Hematopoietic multipotent progenitor cell (in vitro differentiated cells): Measurements from ENCODE around the gene MFGE8. TPM values are rescaled to one million over a fixed set of nuclear protein-coding genes. Genes with fewer than 3 reads are reported as not detected.

Source experiments
- DNase-seq, 3 donors: peaks; one replicate each; pipeline ENCODE4 v3.0.0-alpha.2; 2011 to 2015; ENCODE audit warnings: low read depth in 2 of 3, low spot score in 2 of 3
- total RNA-seq: library from RNA; depleted of rRNA; stranded (reverse); fragments of >200 nt; gene quantifications from one replicate; pipeline ENCODE4 v1.2.3, GENCODE V29; 2012

Gene MFGE8
- total RNA-seq, 1 donor, result 46.3 TPM

GRCh38 chr15:88874684-88875083 is 38.5 kb downstream of the MFGE8 start:
- no peak for DNase-seq

- DNase-seq, result no peak
Measured at GRCh38 chr15:88874275-88874674, 38.9 kb downstream of the MFGE8 start.

- DNase-seq, result no peak
Measured at GRCh38 chr15:88873786-88874185, 39.4 kb downstream of the MFGE8 start.

- no peak for DNase-seq
Measured at GRCh38 chr15:88872706-88873105, 40.5 kb downstream of the MFGE8 start.

- no peak for DNase-seq
Measured at GRCh38 chr15:88872106-88872505, 41.1 kb downstream of the MFGE8 start.

- DNase-seq, result no peak
Measured at GRCh38 chr15:88871313-88871712, 41.9 kb downstream of the MFGE8 start.

GRCh38 chr15:88866295-88866881 is 46.8 kb downstream of the MFGE8 start:
- no peak for DNase-seq

GRCh38 chr15:88865498-88866099 is 47.6 kb downstream of the MFGE8 start:
- no peak for DNase-seq

- no peak for DNase-seq
Measured at GRCh38 chr15:88864861-88865497, 48.2 kb downstream of the MFGE8 start.

- DNase-seq, result no peak
Measured at GRCh38 chr15:88863412-88863811, 49.8 kb downstream of the MFGE8 start.

GRCh38 chr15:88860212-88860611 is 53.0 kb downstream of the MFGE8 start:
- no peak for DNase-seq

GRCh38 chr15:88859550-88859949 is 53.6 kb downstream of the MFGE8 start:
- no peak for DNase-seq

- DNase-seq, result no peak
Measured at GRCh38 chr15:88858934-88859333, 54.2 kb downstream of the MFGE8 start.

GRCh38 chr15:88852476-88852875 is 60.7 kb downstream of the MFGE8 start:
- DNase-seq, result no peak

- no peak for DNase-seq
Measured at GRCh38 chr15:88849376-88850072, 63.7 kb downstream of the MFGE8 start.

Other genes starting within 250 kb of the MFGE8 start
- gene ACAN, start 109.9 kb downstream of the MFGE8 start, total RNA-seq, result not detected
- gene HAPLN3, start 17.8 kb downstream of the MFGE8 start, total RNA-seq, result 15.1 TPM
- 168 TPM for gene ABHD2, start 175.1 kb upstream of the MFGE8 start, total RNA-seq